ENCODE measurements around the gene TMEM184B.

- TF ChIP-seq ZBTB33 (IDR thresholded peaks at IDR 0.05) (no peak), CTCF (IDR thresholded peaks at IDR 0.05; ENCODE audit: low read depth, low read length, missing input control) (no peak), JUND (IDR thresholded peaks at IDR 0.05) (no peak), TAF1 (conservative IDR thresholded peaks at IDR 0.05) (no peak), YY1 (IDR thresholded peaks at IDR 0.05) (no peak), SP1 (IDR thresholded peaks at IDR 0.05) (no peak), HNF4G (IDR thresholded peaks at IDR 0.05) (no peak)
These were observed 26.9 kb upstream of the TMEM184B start for GRCh38 chr22:38299770-38300102.

Data from liver (tissue), 3 donors.